Measurements from ENCODE around the gene RCOR1.

Gene RCOR1

DNA sequence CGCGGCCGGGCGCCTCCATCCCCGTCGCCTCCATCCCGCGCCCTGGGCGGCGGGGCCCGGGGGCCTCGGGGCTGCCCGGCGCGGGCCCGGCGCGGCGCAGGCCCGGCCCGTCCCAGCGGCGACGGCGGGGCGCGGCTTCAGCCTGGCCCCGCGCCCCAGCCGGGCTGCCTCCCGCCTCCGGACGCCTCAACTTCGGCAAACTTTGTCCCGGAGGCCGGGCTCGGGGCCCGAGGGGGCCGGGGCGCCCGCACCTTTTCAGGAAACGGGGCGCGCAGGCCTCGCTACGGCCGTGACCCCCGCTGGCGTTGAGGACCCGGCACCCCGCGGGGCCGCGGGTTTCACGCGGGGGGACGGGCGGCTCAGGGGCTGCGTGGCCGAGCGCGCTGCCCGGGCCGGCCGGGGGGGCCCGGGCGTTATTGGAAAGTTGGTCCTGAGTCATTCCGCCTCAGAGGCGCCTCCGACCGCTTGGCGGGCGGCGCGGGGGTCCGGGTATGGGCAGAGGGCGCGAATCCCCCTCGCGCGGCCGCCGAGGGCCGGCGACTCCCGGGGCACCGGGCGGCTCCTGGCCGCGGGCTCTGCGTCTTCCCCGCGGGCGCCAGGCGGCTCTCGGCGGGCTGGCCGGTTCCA, 185.4 kb downstream of the RCOR1 start:
- H3K4me3 ChIP-seq (ENCODE audit: low read depth, low read length): peak overlapping the region; percentile 87
- no peak for DNase-seq
- H3K36me3 ChIP-seq: no peaks in the 10 kb centered on the region
- no peaks in the 10 kb centered on the region for H3K27me3 ChIP-seq (ENCODE audit: insufficient read depth, low read depth, severe bottlenecking)
- H3K9me3 ChIP-seq (ENCODE audit: severe bottlenecking): no peaks in the 10 kb centered on the region
- TF ChIP-seq, protein P1, sequence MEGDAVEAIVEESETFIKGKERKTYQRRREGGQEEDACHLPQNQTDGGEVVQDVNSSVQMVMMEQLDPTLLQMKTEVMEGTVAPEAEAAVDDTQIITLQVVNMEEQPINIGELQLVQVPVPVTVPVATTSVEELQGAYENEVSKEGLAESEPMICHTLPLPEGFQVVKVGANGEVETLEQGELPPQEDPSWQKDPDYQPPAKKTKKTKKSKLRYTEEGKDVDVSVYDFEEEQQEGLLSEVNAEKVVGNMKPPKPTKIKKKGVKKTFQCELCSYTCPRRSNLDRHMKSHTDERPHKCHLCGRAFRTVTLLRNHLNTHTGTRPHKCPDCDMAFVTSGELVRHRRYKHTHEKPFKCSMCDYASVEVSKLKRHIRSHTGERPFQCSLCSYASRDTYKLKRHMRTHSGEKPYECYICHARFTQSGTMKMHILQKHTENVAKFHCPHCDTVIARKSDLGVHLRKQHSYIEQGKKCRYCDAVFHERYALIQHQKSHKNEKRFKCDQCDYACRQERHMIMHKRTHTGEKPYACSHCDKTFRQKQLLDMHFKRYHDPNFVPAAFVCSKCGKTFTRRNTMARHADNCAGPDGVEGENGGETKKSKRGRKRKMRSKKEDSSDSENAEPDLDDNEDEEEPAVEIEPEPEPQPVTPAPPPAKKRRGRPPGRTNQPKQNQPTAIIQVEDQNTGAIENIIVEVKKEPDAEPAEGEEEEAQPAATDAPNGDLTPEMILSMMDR (IDR thresholded peaks at IDR 0.05; ENCODE audit: low read depth, low read length): no peak
- peak overlapping the region; percentile 48 for H3K27ac ChIP-seq

DNA sequence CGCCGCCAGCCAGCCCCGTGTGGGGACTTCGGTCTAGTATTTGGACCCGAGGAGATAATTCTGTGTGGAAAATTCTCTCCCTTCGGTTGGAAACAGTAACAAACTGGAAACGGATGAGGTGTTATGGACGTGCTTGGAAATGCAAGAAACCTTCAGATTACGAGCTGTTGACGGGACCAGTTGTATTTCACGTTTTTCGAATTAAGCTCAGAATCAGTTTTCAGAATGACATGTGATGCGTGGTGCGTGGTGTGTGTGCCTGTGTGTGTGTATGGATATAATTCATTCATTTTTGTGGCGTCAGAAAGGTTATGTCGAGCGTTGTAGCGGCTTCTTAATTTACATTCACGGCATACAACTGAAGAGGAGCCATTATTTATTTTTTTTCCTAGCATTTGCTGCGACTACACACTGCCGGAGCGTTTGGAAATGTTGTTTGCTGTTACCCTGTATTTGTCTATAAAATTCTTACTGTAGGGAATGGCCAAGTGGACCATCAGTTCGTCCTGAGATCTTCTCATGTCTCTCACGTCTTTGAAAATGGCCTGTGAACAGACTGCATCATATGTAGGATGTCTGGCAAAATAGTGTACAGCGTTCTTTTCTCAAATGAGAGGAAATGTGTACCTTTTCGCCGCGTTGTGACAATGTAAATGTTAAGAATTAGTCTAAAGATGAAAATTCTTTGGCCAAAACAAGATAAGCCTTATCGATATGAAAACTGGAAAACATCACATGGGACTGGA, 186.1 kb downstream of the RCOR1 start:
- no peaks in the 10 kb centered on the region for H3K27me3 ChIP-seq (ENCODE audit: insufficient read depth, low read depth, severe bottlenecking)
- no peaks in the 10 kb centered on the region for H3K36me3 ChIP-seq
- no peak for DNase-seq
- TF ChIP-seq, protein P1 (IDR thresholded peaks at IDR 0.05; ENCODE audit: low read depth, low read length): no peak
- peak overlapping the region; percentile 48 for H3K27ac ChIP-seq
- H3K4me3 ChIP-seq (ENCODE audit: low read depth, low read length): peak overlapping the region; percentile 87
- H3K9me3 ChIP-seq (ENCODE audit: severe bottlenecking): no peaks in the 10 kb centered on the region

DNA sequence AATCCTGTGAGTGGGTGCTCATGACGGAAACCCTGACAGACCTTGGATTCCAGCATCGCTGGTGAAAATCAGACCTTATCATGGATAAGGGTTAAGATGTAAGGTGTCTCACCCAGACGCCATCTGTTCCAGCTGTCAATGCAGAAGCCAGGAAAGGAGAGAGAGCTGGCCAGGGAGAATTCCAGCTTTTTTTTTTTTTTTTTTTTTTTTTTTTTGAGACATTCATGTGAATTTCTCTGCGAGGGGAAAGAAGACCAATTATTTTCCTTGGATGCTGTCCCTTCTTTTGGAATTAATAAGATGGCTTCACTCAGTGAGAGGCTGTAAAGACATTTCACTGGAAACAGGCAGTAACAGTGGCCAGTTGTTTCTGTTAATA, 186.6 kb downstream of the RCOR1 start:
- no peaks in the 10 kb centered on the region for H3K36me3 ChIP-seq
- no peaks in the 10 kb centered on the region for H3K27me3 ChIP-seq (ENCODE audit: insufficient read depth, low read depth, severe bottlenecking)
- TF ChIP-seq, protein P1 (IDR thresholded peaks at IDR 0.05; ENCODE audit: low read depth, low read length): no peak
- H3K27ac ChIP-seq: peak overlapping the region; percentile 48
- H3K4me3 ChIP-seq (ENCODE audit: low read depth, low read length): peak overlapping the region; percentile 87
- no peaks in the 10 kb centered on the region for H3K9me3 ChIP-seq (ENCODE audit: severe bottlenecking)
- peak; percentile 51 for DNase-seq

DNA sequence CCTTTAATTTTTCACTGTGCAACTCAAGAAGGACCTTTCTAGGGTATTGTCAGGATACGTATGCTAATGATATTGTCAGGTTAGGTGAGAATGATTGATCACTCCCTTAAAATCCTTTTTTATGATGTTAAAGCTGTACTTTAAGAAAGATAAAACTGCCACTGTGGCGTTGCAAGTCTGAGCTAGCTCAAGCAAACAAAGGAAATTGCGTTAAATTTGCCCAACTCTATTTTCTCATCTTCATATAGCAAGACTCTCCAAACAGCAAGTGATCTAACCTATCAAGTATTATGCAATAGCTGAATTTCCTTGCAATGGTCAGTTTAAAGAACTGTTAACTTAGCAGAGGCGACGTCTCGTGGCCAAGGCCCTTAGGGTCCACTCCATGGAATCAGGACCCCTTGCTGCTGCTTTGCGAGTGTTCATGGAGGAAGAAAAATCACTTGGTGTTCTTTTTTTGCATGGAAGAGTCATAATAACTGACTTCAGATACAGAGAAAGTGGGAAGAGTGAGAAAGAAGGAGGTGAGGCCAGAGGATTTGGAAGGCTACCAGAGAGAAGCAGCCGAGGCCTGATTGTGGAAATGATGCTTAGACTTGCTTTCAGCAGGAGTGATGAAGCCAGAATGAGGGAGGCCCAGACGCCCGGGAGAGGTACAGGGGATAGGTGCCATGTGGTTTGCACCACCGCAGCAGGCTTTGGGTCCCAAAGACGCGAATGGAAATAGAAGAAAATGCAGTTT, 187.3 kb downstream of the RCOR1 start:
- TF ChIP-seq, protein P1 (IDR thresholded peaks at IDR 0.05; ENCODE audit: low read depth, low read length): no peak
- H3K4me3 ChIP-seq (ENCODE audit: low read depth, low read length): no peak overlapping the region
- H3K27me3 ChIP-seq (ENCODE audit: insufficient read depth, low read depth, severe bottlenecking): no peaks in the 10 kb centered on the region
- no peaks in the 10 kb centered on the region for H3K9me3 ChIP-seq (ENCODE audit: severe bottlenecking)
- H3K27ac ChIP-seq: peak overlapping the region; percentile 34
- no peaks in the 10 kb centered on the region for H3K36me3 ChIP-seq
- no peak for DNase-seq

All from WERI-Rb-1 (cell line).